ENCODE results near the gene SLC36A3.

Gene SLC36A3

DNA sequence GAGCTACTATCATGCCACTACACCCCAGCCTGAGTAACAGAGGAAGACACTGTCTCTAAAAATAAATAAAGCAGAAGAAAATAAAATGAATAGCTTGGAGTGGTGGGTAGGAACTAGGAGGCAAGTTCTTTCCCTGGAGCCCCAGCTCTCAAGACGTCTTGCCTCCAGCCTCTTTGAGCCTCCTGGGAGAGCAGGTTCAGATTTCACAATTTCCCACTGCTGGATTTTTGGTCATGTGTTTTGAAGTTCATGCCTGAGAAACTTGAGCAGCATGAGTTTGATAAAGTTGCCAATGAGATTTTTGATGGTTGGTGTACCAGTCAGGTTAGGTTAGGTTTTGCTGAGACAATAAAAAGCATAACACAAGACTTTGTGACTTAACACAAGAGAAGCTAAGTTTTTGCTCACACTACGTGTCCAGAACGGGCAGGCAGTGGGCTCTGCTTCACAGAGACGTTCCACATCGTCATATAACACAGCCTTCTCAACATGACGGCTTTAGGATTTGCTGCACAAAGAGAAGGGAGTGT lies 75.6 kb downstream of the SLC36A3 start:
- Histone ChIP-seq H3K9me3 (ENCODE audit: insufficient read depth, low read depth, low read length) (no peaks in the 10 kb centered on the region), H3K27me3 (ENCODE audit: insufficient read depth, low read length, poor library complexity, severe bottlenecking) (no peaks in the 10 kb centered on the region), H3K36me3 (ENCODE audit: insufficient read depth, low read length) (no peaks in the 10 kb centered on the region), H3K4me3 (ENCODE audit: low read length, poor library complexity, severe bottlenecking) (no peak overlapping the region), H3K9ac (ENCODE audit: low read depth, low read length, poor library complexity, severe bottlenecking) (no peak overlapping the region), H2AFZ (ENCODE audit: low read length) (no peak overlapping the region), H3K9me2 (replicated peaks; ENCODE audit: low read depth, low read length) (no peaks in the 10 kb centered on the region), H3K4me1 (ENCODE audit: insufficient read depth, low read length, poor library complexity, severe bottlenecking) (peaks cover 9% of the 10 kb centered on the region), H4K20me1 (ENCODE audit: insufficient read depth, low read length, poor library complexity, severe bottlenecking) (peaks cover under 1% of the 10 kb centered on the region), H3F3A (ENCODE audit: low read depth) (no peaks in the 10 kb centered on the region), H3K4me2 (ENCODE audit: low read depth, low read length, poor library complexity, severe bottlenecking) (no peak overlapping the region), H3K79me2 (ENCODE audit: insufficient read depth, low read length) (peaks cover 14% of the 10 kb centered on the region)
- TF ChIP-seq EZH2phosphoT487 (IDR thresholded peaks at IDR 0.05; ENCODE audit: borderline replicate concordance) (no peak), CTCF (conservative IDR thresholded peaks at IDR 0.05; ENCODE audit: low read length) (no peak)
